C1 segment of cervical spinal cord (tissue), 14 donors: ENCODE results near the gene CCNQ.
"Not testable (repeated sequence)": the region's sequence is repeated elsewhere in the genome, so short reads cannot be mapped to it uniquely, and the experiment has no call there.

Experiments
- DNase-seq, 14 donors: peaks; one replicate each; lab custom pipeline; 2025; lab: John Stamatoyannopoulos, UW

Gene CCNQ

GRCh38 chrX:153623310-153624029 is 24.5 kb upstream of the CCNQ start:
- DNase-seq = no peak

GRCh38 chrX:153622661-153623309 is 23.8 kb upstream of the CCNQ start:
- DNase-seq = no peak

GRCh38 chrX:153621949-153622598 is 23.1 kb upstream of the CCNQ start:
- no peak for DNase-seq

GRCh38 chrX:153620576-153620975 is 21.6 kb upstream of the CCNQ start:
- DNase-seq = no peak

- no peak for DNase-seq
Observed at GRCh38 chrX:153614818-153615217, 15.9 kb upstream of the CCNQ start.

GRCh38 chrX:153612413-153612812 is 13.5 kb upstream of the CCNQ start:
- DNase-seq = no peak

- DNase-seq = no peak
Observed at GRCh38 chrX:153611298-153612095, 12.6 kb upstream of the CCNQ start.

- DNase-seq = peak in 2 of 14 donors; percentile 54 to 65
Observed at GRCh38 chrX:153610836-153611213, 11.9 kb upstream of the CCNQ start.

- DNase-seq = peak in 12 of 14 donors; percentile 21 to 80 (median 56)
Observed at GRCh38 chrX:153609917-153610835, 11.2 kb upstream of the CCNQ start.

GRCh38 chrX:153608806-153609205 is 9.9 kb upstream of the CCNQ start:
- DNase-seq = no peak

GRCh38 chrX:153608376-153608775 is 9.4 kb upstream of the CCNQ start:
- no peak for DNase-seq

GRCh38 chrX:153606503-153606902 is 7.6 kb upstream of the CCNQ start:
- no peak for DNase-seq

GRCh38 chrX:153604666-153605380 is 5.9 kb upstream of the CCNQ start:
- not testable (repeated sequence) for DNase-seq

GRCh38 chrX:153603131-153603656 is 4.3 kb upstream of the CCNQ start:
- no peak for DNase-seq

- no peak for DNase-seq
Observed at GRCh38 chrX:153602601-153603000, 3.7 kb upstream of the CCNQ start.

GRCh38 chrX:153601511-153602110 is 2.7 kb upstream of the CCNQ start:
- DNase-seq = no peak

GRCh38 chrX:153600921-153601320 is 2.0 kb upstream of the CCNQ start:
- no peak for DNase-seq

GRCh38 chrX:153600032-153600373 is 1.1 kb upstream of the CCNQ start:
- no peak for DNase-seq

GRCh38 chrX:153599192-153600031 is 473 bp upstream of the CCNQ start:
- DNase-seq = peak in 13 of 14 donors; percentile 30 to 89 (median 75)
